HG03432 (cell line): Measurements from ENCODE around the gene ADM2.

Source experiments
- ATAC-seq: cut with Tn5 transposase; IDR thresholded peaks from one replicate; pipeline ENCODE4 v1.9.1; 2021; ENCODE audit warnings: mild to moderate bottlenecking, moderate library complexity; ENCODE audit not compliant: unreplicated experiment

The ADM2 gene

DNA sequence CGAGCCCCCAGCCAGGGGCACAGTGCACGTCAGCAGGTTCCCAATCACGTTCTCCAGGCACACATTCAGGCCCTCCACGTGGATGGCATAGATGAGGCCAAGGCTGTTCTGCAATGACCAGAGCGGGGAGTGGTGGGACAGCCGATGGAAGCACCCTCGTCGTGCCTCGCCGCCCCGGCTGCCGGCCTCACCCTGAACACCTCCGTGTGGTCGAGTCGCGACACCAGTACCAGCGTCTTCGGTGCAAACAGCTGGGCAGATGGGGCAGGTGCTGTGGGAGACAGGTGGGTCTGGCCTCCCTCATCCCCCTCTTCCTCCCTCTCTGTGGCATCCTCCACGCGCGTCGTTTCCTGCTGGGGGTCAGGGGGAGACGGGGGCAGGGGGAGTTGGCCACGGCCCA is 14.0 kb upstream of the ADM2 start:
- no peak for ATAC-seq

DNA sequence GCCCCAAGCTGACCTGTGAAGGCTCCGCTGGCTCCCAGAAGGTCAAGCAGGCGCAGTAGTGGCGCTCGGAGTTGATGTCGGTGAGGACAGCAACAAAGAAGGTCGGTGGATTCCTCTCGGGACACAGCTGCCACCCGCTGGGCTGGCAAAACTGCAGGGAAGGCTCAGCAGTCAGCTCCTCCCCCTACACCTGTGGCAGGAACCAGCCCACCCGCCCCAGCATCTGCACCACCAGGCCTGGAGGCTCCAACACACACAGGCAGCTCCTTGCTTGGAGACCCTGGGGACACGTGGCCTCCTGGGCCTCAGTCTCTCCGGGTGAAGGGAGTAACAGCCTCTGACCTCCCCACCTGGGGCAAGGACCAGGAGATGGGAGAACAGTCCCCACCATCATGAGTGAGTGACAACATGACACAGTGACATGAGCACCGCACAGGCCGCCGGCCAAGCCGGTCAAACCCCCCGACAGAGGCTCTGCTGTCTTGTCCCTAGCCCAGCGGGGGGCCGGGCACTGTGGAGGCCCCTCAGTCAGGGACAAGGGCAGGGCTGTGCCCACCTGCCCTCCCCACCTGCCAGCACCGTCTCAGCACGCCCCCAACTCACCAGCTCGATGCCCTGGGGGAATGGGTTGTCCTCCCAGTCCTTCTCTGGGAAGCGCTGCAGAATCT is 13.4 kb upstream of the ADM2 start:
- ATAC-seq: no peak

DNA sequence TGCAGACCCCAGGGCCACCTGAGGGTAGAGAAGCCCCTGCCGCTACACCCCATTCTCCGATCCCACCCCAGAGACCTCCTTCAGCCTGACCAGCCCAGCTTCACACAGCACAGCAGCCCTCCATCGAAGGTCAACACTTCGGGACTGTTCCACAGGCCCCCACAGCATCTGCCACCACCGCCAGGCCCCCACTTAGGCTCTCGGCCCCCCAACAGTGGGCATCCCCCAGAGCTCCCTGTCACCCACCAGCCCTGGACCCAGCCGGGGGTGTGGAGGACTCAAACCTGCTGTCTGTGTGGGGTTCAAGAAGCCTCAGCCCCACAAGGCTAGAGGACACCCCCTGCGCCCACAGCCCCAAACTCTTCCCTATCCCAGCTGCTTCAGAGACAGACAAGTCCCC is 12.7 kb upstream of the ADM2 start:
- ATAC-seq: no peak

DNA sequence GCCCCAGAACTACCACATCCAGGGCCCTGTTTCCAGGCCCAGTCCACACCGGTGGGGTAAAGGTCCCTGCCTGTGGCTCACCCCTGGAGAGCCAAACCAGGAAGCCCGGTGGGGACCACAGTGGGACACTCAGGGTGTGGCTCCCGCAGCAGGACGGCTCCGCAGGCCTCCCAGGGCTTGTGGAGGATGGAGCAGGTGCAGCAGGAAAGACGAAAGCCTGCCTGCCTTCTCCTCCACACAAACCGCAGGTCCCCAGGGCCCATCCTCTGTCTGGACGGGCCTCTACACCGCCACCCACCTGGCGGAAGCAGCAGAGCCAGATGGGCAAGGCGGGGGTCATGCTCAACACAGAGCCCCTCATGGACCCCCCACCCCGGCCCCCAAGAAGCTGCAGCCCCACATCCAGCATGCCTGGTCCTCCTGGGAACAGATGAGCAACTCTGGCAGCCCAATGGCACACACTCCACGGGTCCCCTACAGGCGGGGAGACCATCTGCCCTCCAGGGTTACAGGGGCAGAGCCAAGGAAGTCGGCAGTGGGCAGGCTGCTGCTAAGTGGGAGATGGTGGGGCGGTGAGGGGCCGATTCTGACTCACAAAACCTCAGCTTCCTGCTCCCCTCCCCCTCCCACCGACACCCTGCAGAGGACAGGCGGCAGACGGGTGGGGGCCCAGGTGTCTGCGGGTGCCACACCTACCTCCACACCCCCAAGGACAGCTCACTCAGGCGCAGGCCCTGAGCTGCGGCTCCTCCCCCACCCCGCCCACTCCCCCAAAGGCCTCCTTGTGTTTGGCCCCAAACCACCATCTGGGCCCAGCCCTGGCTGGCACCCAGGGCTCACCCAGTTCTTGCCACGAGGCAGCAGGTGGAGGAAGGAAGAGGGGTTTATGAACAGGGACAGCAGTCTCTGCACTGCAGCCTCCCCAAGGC is 11.7 kb upstream of the ADM2 start:
- peak; percentile 64 for ATAC-seq

DNA sequence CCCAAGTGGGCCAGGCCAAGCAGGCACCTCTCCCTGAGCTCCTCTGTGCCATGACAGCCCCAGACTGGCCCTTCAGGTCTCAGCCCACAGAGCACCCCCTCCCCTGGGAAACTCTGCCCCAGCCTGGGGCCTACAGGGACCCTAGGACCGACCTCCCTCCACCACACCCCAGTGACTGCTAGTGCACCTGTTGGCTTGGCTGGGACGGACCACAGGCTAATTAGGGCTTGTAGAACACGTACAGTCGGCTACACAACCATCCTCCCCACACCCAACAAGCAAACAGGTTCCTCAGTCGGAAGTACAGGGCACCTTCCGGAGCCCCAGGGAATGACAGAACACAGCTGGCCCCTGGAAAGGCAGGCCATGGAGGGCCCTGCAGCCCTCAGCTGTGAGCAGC is 10.9 kb upstream of the ADM2 start:
- no peak for ATAC-seq

DNA sequence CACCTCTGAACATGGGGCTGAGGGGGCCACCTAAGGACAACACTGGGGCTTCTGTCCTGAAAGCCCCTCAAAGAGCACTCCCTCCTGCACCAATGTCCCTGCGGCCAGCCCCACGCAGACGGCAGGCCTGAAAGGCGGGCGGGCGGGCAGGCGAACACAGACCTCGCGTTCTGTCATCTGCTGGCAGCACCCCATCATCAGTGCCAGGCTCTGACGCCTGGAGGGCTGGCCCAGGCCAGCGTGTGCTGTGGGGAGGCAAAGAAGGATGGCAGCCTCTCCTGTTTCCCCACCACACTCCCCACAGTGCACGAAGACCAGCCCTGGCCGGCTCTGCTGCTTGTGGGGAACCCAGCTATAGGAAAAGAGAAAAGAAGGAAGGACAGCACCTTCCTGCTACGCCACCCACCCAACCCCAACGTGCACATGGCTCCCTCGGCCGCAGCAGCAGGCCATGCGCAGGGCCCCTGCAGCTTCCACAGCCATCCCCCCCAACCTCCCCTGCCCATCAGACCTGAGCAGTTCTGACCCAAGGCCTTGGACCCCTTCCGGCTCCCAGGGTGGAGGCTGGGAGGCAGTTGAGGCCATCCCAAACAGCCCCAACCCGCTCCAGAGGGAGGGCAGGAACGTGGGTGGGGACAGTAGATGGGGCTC is 10.0 kb upstream of the ADM2 start:
- no peak for ATAC-seq

DNA sequence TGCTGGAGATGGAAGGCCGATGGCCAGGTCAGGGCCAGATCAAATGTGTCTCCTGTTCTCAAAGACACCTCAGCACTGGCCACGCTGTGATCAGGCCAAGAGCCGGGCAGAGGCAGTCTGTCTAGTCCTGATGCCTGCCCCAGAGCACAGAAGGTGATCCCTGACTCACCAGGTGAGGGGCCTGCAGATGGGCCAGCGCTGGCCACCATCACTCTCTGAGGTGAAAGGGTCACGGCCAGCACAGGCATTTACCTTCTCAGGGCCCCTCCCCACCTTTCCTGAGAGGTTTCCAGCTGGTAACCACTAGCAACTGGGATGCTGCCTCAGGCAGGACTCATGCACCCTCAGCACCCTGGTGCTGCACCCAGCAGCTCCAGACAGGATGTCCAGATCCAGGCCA is 9.4 kb upstream of the ADM2 start:
- ATAC-seq: no peak

DNA sequence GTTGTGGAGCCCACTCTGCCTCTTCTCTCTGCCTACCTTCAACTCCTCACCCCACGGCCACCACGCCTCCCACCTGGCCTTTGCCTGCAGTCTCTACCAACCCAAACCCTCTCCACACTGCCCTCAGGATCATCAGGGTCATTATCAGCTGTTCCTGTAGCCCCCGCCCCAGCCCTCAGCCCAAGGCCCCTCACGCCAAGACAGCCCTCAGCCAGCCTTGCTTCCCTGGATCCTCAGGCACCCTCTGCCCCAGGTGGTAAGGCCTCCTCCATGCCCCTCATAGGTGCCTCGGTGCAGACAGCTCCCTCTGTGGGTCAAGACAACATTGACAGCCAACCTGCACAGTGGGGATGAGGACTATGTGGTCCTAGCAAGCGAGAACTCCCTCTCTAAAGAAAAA is 8.3 kb upstream of the ADM2 start:
- ATAC-seq: no peak

DNA sequence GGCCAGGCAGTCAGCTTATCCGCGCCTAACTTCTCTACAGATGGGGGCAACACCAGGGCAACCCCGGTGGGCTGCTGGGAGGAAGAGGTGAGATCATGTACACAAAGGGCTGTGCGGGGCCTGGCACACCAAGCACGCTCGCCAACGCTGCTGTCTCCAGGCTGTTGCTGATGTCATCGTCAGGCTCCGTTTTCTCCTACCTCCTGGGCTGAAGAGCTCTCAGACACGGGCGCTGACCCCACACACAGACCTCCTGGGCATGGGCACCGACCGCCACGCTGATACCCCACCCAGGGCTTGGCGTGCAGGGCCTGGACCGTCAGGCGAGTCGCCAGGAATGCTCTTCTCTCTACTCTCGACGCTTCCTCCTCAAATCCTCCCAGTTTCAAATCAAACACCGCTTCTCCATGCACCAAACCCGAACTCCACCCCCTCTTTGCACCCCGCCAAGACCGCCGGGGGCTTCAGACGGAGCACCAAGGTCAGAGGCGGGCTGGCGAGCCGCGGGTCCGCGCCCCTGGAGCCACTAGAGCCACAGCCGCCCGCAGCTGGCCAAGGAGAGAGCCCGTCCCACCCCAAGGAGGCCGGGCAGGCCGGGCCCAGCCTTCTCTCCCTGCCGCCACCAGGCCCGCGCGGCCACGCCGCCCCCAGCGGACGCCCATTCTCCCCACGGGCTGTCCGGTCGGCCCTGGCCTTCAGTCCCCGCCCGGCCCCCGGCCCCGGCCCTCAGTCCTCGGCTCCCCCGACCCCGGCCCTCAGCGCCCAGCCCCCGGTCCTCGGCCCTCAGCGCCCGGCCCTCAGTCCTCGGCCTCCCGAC is 7.3 kb upstream of the ADM2 start:
- ATAC-seq: no peak

DNA sequence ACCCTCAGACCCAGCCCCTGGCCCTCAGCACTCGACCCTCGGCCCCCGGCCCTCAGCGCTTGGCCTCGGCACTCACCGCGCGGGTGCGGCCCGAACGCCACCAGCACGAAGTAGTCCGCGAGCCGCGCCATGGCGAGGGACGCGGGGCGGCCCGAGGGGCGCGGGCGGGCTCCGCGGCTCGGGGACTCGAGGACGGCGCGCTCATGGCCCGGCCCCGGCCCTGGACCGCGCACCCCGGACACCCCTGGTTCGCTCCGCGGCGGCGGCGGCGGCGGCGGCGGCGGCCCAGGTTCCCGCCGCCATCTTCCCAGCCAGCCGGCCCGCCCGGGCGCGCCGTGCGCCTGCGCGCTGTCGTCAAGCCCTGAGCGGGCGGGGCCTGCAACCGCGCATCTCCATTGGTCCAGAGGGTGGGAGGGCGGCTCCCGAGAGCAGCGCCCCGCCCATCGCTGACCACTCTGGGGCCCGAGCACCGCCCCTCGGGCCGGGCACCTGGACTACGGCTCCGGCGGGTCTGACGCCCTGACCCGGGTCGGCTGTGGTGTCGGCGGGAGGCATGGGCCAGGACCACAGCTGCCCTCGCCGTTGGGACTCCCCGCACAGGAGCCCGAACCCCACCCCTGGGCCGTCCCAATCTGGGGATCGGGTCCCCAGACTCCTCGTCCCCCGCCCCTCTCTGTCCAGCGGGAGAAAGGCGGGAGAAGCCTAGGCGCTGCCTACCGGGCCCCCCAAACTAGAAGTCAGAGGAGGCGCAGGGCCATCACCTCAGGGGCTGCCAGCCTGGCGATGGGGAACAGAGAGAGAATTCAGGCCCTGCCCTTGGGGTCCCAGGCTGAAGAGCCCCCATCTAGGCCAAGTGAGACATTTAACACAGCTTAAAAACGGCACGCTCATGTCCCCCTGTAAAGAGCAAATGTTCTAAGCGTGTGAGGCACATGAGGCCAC is 6.4 kb upstream of the ADM2 start, which contains the start of gene SBF1:
Gene SBF1, minus strand, starts transcription at position 326 of the 942 bp plus-strand sequence. Its CDS starts 195 bp downstream, at position 131.
- ATAC-seq: peak; percentile 71

DNA sequence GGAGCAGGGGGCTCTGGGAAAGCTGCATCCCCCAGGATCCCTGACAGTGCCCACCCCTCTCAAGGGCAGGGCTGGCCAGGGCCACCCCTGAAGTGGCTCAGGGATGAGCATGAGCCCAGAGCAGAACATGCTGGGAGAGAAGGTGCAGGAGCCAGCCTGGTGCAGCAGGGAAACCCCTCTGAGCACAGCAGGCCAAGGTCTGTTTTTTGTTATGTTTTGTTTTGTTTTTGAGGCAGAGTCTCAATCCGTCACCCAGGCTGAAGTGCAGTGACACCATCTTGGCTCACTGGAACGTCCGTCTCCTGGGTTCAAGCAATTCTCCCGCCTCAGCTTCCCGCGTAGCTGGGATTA is 5.7 kb upstream of the ADM2 start:
- no peak for ATAC-seq

DNA sequence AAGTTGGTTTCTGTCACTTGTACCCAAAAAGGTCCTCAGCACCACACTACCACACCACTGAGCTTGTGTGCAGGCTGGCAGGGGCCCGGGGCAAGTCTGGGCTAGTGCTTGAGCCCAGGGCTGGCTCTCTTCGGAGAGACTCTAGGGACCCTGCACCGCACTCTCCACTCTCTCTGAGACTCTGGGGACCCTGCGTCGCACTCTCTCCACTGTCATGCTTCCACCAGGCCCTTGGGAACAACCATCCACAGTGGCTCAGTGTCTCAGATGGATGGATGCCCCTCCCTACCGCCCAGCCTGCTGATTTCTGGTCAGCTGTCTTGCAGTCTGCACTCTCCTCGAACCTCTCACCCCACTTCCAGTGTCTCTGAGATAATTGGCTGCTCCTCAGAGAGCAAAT is 4.5 kb upstream of the ADM2 start:
- ATAC-seq: no peak

DNA sequence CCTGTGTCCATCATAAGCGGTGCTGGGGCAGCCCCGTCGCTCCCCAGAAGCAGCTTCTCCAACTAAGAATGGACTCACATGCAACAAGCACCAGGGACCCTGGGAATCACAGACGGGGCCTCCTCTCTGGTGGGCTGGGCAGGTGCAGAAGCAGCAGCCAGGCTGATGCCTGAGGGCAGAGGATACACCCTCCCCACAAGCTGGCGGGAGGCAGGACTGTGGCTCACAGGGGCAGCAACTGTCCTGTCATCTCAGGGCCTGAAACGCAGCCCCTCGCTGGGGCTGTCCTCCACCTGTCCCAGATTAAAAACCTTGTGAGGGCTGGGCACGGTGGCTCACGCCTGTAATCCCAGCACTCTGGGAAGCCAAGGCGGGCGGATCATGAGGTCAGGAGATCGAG is 3.4 kb upstream of the ADM2 start:
- no peak for ATAC-seq

DNA sequence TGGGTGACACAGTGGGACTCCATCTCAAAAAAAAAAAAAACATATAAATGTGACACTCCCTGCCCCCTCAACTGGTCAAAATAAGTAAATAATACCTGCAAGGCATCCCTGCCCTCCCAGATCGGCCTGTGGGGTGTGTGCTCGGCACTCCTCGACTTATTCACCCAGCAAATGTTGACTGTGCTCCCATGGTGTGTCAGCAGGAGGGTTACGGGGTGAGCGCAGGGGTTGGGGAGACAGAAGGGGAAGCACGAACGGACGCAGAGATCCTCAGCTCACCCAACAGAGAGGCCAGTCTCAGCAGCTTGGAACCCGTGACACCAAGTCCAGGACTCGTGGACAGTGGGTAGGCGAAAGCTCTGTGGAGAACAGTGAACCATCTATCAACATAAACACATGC is 1.6 kb upstream of the ADM2 start:
- ATAC-seq: no peak

DNA sequence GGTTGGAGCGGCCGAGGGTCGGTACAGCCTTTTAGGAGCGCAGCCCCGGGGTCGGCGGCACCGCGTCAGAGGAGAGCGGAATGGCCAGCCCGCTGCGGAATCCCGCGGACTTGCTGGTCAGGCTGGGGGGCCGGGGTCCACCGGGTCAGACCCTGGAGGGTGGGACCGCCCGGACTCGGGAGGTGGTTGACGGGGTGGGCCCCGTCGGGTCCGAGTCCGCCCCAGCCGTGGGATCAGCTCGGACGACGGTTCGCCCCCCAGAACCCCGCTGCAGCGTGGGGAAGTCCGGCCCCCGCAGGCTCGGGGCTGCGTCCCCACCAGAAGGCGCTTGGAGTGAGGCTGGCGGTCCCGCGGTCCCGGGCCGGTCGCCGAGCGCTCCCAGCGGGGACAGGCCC is 301 bp upstream of the ADM2 start:
- no peak for ATAC-seq

DNA sequence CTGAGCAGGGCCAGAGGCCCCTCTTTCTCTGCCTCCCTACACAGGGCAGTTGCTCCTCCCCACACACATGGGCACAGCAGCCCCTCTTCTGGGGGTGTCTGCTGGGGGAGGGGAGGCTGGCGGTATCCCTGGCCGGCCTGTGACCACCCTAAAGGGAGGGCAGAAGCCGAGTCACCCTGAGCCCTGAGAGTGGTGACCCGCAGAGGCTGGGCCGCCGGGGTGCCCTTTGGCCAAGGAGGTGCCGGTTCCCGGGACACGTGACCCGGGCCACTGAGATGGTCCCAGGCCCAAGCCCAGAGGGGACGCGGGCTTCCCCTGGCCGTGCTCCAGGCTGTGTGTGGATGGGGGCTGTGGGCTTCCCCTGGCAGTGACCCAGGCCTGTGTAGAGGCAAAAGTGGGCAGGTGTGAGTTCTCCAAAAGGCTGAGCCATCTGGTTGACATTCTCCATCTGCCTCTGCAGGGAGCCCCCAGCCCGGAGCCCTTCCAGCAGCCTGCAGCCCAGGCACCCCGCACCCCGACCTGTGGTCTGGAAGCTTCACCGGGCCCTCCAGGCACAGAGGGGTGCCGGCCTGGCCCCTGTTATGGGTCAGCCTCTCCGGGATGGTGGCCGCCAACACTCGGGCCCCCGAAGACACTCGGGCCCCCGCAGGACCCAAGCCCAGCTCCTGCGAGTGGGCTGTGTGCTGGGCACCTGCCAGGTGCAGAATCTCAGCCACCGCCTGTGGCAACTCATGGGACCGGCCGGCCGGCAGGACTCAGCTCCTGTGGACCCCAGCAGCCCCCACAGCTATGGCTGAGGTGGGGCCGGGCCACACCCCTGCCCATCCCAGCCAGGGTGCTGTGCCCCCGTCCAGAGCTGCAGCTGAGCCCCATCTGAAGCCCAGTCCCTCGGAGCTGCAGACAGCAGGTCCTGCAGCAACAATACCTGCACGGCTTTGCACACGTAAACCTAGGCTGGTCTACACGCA is 1.0 kb downstream of the ADM2 start:
- no peak for ATAC-seq

DNA sequence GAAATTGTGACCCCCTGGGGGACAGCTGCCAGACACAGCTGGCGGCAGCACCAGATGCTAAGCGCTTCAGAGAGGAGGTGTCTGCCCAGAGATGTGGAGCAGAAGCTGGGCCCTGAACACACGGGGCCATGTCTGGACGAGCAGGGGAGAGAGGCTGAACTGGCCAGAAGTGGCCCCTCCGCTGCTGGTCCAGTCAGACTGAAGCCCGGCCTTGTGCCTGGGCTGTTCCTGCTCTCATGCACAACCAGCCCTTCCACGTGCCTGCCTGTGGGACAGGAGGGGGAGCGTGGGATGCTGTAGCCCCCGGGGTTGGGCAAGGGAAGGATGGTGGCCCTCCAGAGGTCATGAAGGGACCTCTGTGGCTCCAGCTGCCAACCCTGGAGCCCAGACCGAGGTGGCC is 1.8 kb downstream of the ADM2 start:
- ATAC-seq: no peak

DNA sequence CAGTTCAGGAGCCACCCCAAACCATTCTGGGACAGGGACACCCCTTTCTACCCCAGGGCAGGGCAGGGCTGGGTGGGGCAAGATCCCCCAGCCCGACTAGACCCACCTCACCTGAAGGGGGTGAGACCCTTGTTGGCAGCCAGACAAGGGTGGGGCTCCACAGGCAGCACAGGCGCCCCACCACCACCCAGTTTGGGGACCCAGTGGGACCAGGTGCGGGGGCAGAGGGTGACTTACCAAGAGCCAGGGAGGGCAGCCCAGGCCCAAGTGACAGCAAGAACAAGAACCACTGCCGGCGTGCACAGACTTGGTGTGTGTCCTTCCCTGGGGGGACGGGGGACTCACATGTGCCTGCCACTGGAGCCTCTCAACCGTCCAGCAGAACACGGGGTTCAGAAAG is 2.2 kb downstream of the ADM2 start:
- ATAC-seq: no peak
